ENCODE results near the gene GP1BB.
"Not testable (repeated sequence)": the region's sequence is repeated elsewhere in the genome, so short reads cannot be mapped to it uniquely, and the experiment has no call there.

The GP1BB gene

DNA sequence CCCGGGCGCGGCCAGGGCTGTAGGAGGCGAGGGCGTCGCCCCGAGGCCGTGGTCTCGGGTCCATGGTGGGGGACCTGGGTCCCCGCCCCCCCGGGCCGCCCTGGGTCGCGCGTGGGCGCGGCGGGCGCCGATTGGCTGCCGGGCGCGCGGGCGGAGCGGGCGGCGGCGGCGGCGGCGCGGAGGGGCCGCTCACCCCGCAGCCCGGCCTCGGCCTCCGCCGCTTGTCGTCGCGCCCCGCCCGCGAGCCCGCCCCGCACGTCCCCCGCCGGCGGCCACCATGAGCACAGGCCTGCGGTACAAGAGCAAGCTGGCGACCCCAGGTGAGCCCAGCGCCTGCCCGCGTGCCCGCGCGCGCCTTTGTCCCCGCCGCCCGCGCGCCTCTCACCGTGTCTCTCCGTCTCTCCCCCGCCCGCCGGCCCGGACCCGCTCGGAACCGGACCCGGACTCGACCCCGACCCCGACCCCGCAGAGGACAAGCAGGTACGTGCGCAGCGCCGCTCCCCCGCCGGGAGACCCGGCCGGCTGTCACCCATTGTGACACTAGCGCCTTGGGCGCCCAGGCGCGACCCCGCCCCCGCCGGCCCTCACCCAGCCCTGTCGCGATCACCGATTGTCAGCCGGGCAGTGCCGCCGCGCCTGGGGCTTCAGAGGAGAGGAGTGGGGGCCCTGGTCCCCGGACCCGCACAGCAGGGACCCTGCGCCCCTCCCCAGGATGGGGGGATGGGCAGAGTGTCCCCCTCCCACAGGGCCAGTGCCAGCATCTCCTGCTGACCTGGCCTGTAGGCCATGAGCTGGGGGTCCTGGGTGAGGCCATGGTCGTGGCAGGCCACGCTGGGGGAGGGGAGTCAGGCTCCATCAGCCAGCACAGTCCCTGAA lies 8.8 kb upstream of the GP1BB start, which contains the start of gene SEPTIN5:
TSS of gene SEPTIN5 (plus strand) at position 192 of the 876 bp plus-strand sequence. CDS start at position 278, 86 bp downstream.
- DNase-seq: no peak

DNA sequence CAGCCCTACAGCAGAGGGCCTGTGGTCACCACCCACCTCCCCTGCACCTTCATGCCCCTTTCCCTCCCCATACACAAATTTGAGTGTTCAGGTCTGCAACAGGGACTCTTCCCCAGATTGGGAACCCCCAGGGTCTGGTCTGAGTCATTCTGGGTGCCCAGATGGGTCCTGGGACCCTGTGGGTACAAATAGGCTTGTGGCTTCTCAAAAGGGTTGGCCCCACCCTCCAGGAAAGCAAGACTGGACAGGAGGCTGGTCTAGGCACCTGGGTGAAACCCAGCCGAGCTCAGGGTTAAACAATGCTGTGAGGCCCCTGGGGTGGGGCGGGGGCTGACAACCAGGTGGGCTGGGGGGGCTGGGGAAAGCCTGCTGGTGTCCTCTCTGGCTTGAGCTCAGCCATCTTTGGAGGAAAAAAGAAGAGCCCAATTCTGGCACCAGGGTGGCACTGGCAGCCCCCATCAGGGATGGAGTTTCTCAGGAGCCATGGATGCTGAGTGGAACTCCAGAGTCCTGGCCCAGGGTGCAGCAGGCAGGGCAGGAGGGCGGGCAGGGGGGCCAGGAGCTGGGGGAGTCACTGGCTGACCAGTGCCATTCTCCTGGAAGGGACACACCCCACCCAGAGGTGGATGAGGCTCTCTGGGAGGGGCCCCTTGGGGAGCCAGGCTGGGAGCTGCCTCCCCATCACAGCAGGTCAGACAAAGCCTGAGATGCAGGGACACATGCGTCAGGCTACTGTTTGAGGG lies 8.0 kb upstream of the GP1BB start:
- DNase-seq: no peak

DNA sequence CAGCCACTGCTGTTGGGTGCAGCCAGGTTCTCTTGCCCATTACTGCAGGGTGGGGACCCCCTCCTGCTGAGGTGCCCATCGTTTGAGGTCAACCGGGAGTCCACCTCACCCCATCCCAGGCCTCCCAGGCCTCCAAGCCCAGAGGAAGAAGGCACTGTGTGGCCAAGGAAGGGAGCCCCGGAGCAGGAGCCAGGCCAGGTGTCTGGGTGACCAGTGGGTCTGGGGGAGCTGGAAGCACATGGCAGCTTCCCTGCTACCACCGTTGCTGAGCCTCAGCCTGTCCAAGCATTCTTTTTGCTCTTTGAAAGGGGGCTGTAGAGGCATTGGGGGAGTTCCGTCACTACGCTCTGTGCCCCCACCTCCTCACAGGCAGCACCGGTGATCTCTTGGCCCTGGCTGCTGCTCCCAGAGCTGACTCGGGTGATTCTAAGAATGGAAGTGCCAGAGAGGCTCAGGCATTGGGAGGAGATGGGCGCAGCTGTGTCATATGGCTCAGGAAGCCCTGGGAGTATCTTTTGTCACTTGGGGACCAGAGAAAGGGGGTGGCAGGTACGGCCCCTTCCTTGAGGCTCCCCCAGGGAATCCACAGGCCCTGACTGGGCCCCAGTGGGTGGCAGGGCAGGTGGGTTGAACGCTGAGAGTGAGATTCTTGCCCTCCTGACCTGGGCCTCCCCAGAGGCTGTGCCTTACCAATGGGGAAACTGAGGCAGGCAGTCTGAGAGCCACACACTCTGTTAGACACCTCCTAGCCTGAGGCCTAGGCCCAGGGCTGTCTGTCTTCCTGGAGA lies 7.1 kb upstream of the GP1BB start:
- DNase-seq: no peak

DNA sequence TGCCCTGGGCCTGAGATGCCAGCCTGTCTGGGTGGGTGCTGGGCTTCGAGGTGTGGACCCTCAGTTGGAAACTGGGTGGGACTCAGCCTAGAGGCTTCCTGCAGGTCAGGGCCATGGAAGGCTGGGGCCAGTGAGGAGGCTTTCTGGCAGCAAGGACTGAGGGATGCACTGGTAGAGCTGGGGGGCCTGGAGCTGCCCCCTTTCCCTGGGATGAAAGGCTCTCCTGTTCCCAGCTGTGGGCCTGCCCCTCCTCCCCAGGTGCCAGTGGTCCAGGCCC lies 6.6 kb upstream of the GP1BB start:
- DNase-seq: no peak

DNA sequence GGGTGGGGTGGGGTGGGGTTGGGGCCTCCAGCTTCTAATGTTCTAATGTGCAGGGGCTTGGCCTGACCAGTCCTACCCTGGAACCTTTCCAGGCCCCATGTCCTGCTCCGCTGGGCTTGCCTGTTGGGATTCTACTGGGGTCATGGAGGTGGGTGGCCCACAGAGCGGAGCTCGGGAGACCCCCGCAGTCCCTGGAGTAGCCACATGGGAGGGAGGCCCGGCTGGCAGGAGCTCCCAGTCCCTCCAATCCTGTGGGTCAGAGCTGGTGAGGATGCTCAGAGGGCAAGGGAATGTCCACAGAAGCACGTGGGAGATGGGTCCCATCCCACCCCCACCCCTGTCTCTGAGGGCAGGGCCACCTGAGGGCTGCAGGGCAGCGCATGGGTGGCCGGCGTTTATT lies 6.2 kb upstream of the GP1BB start:
- no peak for DNase-seq

DNA sequence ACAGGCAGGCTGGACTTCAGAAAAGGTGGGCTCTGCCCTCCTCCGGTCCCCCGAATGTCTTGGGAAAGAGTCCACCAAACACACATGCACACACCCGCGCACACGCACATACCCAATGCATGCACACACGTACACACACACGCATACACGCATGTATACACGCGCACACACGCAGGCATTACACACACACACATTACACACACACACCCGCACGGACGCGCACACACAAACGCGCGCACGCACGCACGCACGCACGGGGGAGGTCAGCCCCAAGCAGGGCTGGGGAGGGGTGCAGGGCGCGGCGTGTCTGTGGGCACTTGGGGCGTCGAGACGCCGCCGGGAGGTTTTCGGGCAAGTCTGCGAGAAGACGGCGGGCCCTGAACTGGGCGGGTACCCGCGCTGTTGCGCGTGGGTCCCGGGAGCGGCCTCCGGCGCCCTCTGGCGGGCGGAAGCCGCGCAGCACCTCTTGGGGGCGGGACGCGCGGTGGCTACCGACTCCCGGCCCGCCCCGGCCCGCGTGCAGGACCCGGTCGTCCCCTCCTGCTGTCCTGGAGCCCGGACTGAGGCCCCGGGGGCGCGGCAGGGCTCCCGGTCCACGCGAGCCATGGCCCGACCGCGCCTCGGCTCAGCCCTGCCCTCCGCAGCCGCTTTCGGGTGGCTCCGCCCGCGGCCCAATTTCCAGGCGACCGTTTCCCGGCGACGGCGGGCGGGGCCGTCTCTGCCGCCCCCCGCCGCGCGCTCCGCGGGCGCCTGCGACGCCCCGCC lies 5.5 kb upstream of the GP1BB start:
- peak; percentile 29 for DNase-seq

DNA sequence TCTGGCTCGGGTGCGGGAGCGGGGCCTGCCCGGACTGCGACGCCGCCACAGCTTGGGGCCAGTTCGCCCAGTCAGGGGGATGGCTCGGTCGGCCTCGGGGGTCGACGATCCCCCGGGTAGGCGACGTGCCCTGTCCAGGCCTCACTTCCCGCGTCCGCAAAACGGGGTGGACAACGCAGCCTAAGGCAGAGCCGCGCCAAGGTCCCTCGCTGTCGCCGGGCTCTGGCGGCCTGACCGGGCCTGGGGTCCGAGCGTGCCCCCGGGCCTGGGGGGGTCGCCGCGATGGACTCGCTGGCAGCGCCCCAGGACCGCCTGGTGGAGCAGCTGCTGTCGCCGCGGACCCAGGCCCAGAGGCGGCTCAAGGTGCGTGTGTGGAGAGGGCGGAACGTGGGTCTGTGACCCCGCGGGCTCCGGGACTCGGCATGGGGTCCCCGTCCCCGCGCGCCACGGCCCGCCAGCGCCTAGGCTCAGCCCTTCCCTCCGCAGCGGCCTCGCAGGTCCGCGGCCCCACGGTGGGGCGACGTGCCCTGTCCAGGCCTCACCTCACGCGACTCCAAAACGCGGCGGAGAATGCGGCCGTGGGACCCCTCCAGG lies 4.8 kb upstream of the GP1BB start:
- DNase-seq: no peak

DNA sequence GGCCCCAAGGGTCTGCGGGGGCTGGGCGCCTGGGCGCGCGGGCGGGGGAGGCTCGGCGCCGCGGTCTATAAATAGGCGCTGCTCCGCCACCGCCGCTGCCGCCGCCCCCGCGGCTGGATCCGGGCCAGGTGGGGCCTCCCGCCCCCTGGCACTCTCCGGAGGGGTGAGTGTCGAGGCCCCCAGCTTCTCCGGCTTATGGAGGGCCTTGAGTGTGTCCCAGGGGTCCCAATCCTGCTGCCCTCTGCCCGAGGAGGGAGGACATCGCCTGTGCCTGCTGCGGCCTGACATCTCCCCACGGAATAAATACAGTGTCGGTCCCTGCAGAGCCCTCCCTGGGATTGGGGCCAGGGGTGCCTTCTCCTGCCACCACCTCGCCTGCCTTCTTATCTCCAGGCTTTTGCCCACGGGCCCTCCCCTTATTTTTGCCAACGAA lies 4.3 kb upstream of the GP1BB start:
- DNase-seq: no peak

DNA sequence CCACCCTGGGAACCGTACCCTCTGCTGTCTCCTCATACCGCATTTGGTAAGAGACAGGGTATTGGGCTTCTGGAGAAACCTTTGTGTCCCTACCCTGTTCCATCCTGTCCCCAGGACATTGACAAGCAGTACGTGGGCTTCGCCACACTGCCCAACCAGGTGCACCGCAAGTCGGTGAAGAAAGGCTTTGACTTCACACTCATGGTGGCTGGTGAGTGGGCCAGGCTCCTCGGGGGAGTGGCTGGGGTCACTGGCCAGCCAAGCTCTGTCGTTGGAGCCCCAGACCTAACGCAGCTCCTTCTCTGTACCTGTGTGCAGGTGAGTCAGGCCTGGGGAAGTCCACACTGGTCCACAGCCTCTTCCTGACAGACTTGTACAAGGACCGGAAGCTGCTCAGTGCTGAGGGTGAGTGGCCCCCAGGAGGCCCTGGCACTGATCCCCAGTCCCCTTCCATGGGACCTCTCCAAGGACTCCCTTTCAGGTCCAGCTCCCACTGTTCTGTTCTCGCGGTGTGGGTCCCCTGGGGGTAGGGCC lies 3.8 kb upstream of the GP1BB start:
- no peak for DNase-seq

DNA sequence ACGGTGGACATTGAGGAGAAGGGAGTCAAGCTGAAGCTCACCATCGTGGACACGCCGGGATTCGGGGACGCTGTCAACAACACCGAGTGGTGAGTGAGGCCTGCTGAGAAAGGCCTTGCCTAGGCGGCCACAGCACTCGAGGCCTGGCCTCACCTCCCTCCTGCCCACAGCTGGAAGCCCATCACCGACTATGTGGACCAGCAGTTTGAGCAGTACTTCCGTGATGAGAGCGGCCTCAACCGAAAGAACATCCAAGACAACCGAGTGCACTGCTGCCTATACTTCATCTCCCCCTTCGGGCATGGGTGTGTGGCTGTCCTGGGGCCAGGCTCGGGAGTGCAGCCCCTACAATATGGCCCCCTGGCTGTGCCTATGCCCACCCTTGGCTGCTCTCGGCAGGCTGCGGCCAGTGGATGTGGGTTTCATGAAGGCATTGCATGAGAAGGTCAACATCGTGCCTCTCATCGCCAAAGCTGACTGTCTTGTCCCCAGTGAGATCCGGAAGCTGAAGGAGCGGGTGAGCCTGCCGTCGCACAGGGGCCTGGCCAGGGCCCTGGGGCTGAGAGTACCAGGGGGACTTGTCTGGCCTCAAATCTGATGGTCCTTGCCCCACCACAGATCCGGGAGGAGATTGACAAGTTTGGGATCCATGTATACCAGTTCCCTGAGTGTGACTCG lies 3.0 kb upstream of the GP1BB start:
- no peak for DNase-seq

DNA sequence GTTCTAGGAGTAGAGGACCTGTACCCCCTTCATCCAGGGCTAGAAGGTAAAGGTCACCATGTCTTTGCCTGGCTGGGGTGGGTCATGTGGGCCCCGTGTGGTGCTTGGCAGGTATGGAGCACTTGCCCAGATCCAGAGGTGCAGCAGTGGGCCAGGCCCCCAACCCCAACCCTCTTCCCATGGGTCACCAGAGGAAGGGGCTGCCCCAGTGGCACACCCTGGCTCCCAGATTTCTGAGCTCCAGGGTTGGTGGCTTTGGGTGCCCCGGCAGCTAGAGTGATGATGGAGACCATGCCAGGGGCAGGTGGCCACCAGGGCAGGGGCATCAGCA lies 2.4 kb upstream of the GP1BB start:
- DNase-seq: no peak

DNA sequence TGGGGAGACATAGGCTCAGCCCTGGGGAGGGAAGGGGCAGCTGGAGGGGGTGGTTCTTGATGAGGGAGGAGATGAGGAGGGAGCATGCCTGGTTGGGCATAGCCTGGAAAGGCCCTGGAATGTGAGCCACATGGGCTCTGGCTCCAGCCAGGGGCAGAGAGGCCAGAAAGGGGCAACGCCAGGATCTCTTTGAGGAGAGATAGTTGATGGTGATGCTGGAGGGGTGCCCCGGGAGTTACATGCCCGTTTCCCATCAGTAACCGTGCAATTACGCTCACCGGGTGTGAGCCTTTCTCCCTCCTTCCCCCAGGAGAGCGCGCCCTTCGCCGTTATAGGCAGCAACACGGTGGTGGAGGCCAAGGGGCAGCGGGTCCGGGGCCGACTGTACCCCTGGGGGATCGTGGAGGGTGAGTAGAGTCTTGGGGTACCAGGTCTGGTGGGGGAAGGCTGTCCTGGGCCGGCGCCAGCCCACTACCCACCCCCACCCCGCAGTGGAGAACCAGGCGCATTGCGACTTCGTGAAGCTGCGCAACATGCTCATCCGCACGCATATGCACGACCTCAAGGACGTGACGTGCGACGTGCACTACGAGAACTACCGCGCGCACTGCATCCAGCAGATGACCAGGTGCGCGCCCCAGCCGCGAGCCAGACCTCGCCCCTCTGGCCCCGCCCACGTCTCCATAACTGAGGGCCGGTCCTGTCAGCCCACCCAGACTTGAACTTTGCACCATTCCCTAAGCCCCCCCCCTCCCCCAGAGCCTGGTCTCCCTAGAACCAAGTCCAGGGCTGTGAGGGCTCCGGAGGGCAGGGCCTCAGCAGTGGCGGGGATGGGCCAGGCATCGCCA lies 1.8 kb upstream of the GP1BB start:
- no peak for DNase-seq

DNA sequence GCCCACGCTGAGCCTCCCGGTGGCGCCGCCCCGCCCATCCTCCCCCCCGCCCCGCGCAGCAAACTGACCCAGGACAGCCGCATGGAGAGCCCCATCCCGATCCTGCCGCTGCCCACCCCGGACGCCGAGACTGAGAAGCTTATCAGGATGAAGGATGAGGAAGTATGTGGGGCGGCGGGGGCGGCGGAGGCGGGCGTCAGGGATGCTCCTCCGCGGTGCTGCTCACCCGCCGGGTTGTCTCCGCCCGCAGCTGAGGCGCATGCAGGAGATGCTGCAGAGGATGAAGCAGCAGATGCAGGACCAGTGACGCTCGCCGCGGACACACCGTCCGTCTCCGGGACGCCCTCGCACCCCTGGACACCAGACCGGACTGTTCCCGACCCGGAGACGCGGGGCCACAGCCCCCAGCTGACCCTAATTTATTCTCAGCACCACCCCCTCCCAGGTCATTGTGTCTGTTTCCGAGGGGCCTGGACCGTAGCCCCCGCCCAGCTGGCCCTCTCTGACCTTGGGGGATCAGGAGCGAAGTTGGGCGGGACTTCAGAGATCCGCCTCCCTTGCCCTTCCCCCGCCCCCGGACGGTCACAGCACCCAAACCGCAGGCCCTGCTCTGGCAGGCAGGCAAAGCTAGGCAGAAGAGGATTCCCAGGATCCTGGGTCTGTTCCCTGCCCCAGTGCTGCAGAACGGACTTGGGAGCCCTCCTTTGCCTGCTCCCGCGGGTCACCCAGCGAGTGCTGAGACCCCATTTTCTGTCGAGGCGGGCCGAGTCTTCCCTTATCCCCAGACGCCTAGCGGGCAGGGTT lies 959 bp upstream of the GP1BB start:
- no peak for DNase-seq

DNA sequence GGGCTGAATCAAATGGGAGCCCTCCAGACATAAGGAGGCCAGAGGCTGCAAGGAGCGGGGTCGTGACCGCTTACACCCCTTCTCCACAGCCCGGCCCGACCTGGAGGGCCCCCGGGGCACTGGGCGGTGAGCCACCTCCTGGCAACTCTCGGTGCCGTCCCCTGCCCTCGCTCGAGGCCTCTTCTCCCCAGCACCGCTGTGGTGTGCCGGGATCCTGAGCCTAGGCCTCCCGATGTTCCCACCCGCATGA lies 432 bp upstream of the GP1BB start:
- DNase-seq: no peak

DNA sequence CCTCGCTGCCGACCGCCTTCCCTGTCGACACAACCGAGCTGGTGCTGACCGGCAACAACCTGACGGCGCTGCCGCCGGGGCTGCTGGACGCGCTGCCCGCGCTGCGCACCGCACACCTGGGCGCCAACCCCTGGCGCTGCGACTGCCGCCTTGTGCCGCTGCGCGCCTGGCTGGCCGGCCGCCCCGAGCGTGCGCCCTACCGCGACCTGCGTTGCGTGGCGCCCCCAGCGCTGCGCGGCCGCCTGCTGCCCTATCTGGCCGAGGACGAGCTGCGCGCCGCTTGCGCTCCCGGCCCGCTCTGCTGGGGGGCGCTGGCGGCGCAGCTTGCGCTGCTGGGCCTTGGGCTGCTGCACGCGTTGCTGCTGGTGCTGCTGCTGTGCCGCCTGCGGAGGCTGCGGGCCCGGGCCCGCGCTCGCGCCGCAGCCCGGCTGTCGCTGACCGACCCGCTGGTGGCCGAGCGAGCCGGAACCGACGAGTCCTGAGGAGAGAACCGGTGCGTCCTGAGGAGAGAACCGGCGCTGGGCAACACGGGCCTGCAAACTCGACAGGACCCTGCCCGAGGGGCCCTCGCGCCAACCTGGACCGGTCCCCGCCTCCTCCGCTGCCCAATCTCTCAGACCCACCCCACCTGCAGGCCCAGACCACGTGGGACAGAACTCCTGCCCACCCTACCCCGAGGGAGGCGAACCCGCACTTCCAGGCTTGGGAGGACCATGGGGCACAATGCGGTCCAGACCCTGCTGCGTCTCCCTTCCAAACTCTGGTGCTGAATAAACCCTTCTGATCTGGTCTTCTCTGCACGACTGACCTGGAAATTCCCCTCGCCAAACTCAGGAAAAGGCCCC lies 866 bp downstream of the GP1BB start:
- DNase-seq: peak; percentile 21

DNA sequence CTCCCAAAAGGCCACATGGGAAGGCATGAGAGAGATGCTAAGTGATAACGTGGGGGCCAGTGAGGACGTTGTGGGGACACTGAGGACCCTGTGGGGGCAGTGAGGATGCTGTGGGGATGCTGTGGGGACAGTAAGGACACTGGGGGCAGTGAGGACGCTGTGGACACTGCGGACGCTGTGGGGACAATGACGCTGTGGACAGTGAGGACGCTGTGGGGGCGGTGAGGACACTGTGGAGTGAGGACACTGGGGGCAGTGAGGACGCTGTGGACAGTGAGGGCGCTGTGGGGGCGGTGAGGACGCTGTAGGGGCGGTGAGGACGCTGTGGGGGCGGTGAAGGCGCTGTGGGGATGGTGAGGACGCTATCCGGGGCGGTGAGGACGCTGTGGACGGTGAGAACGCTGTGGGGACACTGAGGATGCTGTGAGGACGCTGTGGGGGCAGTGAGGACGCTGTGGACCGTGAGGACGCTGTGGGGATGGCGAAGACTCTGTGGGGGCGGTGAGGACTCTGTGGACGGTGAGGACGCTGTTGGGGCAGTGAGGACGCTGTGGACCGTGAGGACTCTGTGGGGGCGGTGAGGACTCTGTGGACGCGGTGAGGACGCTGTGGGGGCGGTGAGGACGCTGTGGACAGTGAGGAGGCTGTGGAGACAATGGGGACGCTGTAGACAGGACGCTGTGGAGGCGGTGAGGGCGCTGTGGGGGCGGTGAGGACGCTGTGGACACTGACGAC lies 1.8 kb downstream of the GP1BB start:
- no peak for DNase-seq

DNA sequence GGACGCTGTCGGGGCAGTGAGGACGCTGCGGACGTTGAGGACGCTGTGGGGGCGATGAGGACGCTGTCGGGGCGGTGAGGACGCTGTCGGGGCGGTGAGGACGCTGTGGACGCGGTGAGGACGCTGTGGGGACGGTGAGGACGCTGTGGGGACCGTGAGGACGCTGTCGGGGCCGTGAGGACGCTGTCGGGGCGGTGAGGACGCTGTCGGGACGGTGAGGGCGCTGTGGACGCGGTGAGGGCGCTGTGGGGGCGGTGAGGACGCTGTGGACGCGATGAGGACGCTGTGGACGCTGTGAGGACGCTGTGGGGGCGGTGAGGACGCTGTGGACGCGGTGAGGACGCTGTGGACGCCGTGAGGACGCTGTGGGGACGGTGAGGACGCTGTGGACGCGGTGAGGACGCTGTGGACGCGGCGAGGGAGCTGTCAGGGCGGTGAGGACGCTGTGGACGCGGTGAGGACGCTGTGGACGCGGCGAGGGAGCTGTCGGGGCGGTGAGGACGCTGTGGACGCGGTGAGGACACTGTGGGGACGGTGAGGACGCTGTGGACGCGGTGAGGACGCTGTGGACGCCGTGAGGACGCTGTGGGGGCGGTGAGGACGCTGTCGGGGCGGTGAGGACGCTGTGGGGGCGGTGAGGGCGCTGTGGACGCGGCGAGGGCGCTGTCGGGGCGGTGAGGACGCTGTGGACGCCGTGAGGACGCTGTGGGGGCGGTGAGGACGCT lies 2.9 kb downstream of the GP1BB start:
- not testable (repeated sequence) for DNase-seq
